GM18873 (cell line): Measurements from ENCODE around the gene UGT1A8.
"Not testable (repeated sequence)": the region's sequence is repeated elsewhere in the genome, so short reads cannot be mapped to it uniquely, and the experiment has no call there.

Experiments used
- ATAC-seq: cut with Tn5 transposase; IDR thresholded peaks from one replicate; pipeline ENCODE4 v1.9.1; 2021; ENCODE audit warnings: mild to moderate bottlenecking, moderate library complexity, moderate number of reproducible peaks; ENCODE audit not compliant: unreplicated experiment, low FRiP score

Gene UGT1A8

GRCh38 chr2:233711312-233712008 is 94.0 kb downstream of the UGT1A8 start:
- no peak for ATAC-seq

- no peak for ATAC-seq
These were observed 95.3 kb downstream of the UGT1A8 start, which contains the start of gene UGT1A5 for GRCh38 chr2:233712611-233713261. Gene UGT1A5, plus strand, starts transcription at chr2:233712907. Its CDS starts 85 bp downstream, at chr2:233712992.

GRCh38 chr2:233713262-233713615 is 95.8 kb downstream of the UGT1A8 start:
- ATAC-seq, result no peak

- ATAC-seq, result no peak
These were observed 96.7 kb downstream of the UGT1A8 start for GRCh38 chr2:233714121-233714520.

GRCh38 chr2:233718552-233718951 is 101.1 kb downstream of the UGT1A8 start, which contains the start of gene UGT1A4:
Gene UGT1A4, plus strand, starts transcription at chr2:233718736. Its CDS starts 85 bp downstream, at chr2:233718821.
- no peak for ATAC-seq

- no peak for ATAC-seq
These were observed 111.4 kb downstream of the UGT1A8 start, which contains the start of gene UGT1A3 for GRCh38 chr2:233728723-233729301. Gene UGT1A3, plus strand, starts transcription at chr2:233729042. Its CDS starts 85 bp downstream, at chr2:233729127.

- ATAC-seq, result not testable (repeated sequence)
These were observed 119.6 kb downstream of the UGT1A8 start for GRCh38 chr2:233736868-233737653.

GRCh38 chr2:233740870-233741269 is 123.4 kb downstream of the UGT1A8 start:
- ATAC-seq, result no peak

- ATAC-seq, result no peak
These were observed 126.2 kb downstream of the UGT1A8 start for GRCh38 chr2:233743464-233744259.

- ATAC-seq, result no peak
These were observed 127.8 kb downstream of the UGT1A8 start for GRCh38 chr2:233745073-233745755.

- ATAC-seq, result not testable (repeated sequence)
These were observed 128.4 kb downstream of the UGT1A8 start for GRCh38 chr2:233745838-233746237.

GRCh38 chr2:233746475-233747282 is 129.2 kb downstream of the UGT1A8 start:
- ATAC-seq, result no peak

- no peak for ATAC-seq
These were observed 129.8 kb downstream of the UGT1A8 start for GRCh38 chr2:233747283-233747544.

- ATAC-seq, result not testable (repeated sequence)
These were observed 133.3 kb downstream of the UGT1A8 start for GRCh38 chr2:233750689-233751088.

- not testable (repeated sequence) for ATAC-seq
These were observed 134.0 kb downstream of the UGT1A8 start for GRCh38 chr2:233751212-233752009.

- no peak for ATAC-seq
These were observed 137.6 kb downstream of the UGT1A8 start for GRCh38 chr2:233754872-233755611.

GRCh38 chr2:233756429-233757081 is 139.1 kb downstream of the UGT1A8 start:
- ATAC-seq, result no peak
